ENCODE measurements around the gene ZNF219.
A peak's percentile ranks its signal among the peaks of the same experiment; 100 is the strongest.

ZNF219 gene

DNA sequence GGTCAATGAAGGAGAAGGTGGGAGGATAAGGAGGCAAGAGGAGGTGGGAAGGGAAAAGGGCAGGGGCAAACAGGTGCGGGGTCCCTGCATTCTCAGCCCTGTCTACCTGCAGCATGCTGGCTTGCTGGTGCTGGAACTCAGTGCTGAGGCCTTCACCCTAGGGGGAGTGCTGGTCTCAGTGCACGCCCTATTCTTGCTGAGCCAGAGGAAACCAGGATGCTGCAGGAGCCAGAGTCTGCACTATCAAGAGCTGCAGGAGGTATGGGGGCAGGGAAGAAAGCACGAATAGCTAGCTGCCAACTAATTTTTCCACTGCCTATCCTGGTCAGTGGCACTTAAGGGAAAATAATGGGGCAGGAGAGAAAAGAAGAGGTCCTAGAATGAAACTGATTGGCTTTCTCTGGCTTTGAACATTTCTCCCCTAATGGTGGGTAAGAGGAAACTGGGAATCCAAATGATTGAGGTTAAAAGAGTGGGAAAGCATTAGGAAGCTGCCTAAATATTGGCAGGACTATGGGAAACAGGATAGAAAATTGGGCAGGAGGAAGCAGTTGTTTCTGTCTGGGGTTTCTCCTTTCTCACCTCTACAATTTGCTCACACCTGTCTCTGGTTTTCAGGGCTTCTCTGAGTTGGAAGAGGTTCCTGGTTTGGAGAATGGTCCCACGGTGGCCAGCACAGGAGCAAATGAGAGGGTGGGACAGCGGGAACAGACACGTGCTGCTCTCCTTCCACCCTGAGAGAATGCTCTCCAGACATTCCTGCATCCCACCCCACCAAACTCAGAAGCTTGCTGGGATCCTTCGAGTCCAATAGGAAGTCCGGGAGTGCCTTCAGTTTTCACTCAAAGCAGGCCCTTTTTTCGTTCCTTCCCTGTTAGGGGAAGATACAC lies 4.3 kb upstream of the ZNF219 start:
- DNase-seq = peak in 1 of 56 donors; percentile 31

DNA sequence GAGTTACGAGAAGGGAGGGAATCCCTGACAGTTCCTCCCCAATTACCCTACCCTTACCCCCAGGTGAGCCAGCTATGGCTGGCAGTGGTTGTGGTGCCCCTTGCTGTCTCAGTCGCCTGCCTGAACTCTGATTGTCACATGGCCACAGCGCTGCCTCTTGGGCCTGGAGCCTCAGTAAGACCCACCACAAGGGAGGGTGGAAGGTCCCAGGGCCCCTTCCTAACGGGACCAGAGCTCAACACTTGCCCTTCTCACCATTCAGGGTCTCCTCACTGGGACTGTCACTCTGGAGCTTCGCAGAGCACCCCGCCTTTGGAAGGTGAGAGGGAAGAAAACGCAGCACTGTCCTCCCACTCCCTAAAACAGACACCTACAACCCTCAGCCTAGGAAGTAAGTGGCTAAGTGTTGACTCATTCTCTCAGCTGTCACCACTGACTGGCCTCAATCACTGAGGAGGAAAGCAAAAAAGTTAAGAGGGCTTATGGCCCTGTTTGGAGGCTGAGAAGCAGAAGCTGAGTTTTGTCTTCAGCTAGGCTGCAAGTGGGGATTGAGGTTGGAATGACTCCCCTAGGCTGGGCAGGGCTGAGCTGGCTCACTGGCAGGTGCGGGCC lies 3.5 kb upstream of the ZNF219 start:
- no peak for DNase-seq

DNA sequence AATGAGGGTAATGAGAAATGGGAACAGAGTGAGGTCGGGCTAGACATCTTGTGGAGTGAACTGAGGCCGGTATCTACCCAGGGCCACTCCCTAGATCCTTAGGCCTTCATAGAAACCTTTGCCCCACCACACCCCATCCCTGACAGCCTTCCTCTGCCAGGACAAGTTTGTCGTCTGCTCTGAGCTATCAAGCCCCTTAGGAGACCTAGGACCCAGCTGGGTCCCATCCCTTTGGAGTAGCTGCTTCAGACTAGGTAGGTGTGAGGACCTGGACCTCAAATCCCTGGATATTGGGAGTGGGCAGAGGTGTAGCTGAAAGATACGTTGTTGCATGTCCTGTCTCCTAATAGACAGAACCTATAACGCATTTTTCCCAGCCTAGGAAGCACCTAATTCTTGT lies 2.5 kb upstream of the ZNF219 start, which contains the start of gene TMEM253:
Gene TMEM253 (plus strand): TSS at position 136 of the 400 bp plus-strand sequence. CDS start 278 bp downstream, outside the sequence.
- no peak for DNase-seq

DNA sequence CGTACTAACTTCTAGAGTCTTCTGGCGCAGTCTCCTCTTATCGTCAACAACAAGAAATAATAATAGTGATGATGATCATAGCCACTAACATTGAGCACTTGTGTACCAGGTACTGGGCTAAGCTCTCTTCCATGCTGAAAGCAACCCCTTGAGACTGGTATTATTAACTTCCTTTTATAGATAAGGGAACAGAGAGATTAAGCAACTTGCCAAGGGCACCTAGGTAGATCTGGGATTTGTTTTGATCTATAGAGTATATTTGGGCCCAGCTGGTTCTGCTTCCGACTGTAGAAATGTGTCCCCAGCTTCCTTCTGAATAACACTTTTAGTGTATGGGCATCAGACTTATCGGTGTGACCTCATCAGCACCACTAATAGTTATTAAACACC lies 1.1 kb upstream of the ZNF219 start:
- DNase-seq = no peak

DNA sequence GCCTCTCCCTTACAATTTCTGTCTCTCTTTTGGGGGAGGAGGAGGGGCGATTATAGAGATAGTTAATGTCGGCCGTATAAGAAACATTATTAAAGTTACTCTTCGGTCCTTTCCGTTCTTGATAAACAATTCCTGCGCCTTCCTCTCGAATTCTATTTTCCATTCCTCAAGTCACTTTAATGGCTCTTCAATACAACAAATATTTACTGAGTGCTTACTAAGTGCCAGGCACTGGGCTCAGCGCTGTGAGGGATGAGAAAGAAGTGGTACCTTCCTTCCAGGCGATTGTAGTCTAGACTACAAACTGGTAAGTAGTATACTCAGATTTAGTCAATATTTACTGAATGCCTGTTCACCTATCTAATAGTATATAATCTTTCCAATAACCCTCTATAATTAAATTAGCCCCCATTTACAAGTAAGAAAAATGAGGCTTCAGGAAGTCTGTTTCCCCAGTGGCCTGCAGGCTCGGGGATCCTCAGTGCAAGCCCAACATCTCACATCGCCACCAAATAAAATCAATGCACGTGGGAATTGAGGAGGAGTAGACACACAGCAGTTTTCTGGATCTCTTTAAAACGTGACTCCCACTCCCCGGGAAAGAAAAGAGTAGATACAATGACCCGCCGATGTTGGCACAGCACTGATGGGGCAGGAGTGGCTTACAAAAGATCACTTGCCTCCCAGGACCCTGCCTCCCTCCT lies 589 bp upstream of the ZNF219 start:
- peak in 1 of 56 donors; percentile 5 for DNase-seq

DNA sequence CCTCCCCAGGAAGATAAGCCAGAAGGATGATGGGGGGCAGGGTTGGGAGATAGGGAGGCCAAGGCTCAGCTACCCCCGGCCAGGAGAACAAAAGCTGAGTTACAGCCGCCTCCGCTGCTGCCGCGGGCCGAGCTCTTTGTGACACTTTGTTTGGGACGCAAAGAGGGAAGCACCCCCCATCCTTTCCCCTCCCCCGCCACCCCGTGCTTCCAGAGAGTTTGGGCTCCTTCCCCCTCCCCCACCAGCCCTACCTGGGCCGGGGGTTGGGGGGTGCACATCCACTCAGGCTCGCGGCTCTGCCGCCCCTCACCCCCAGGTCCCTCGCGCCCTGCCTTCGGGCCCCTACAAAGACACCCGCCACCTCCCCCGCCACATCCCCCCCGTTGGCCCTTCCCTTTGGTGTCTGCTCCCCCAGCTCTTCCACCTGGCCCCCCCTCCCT lies 799 bp downstream of the ZNF219 start:
- DNase-seq = peak in 21 of 56 donors; percentile 8 to 70 (median 30)

DNA sequence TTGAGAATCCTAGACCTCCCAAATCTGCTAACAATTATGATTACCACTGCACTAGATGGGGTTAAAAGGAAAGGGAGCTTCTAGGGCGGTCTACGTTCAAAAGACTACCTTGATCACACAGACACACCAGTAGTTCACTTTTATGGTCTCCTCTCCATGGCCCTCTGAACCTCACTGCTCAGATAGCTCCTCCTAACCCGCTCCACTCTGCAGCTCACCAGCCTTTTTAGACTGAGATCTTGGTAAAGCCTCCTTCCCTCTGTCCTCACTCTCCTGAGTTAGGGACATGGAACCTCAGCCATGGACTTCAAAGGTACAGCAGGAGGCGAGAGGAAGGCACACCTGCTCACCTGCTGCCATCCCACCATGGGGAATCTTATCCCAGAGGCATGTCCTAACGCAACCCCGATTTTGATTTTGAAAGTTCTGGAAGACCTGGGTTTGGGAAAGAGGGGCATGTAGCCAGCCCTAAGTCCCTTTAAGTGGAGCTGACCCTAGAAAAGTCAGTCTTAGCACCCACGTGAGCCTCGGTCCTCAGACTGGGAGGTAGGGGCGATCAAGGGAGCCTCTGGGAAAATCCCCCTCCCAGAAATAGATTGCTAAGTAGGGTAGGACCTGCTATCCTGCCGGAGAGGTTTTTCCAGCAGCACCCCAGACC lies 1.3 kb downstream of the ZNF219 start:
- DNase-seq = peak in 1 of 56 donors; percentile 31

DNA sequence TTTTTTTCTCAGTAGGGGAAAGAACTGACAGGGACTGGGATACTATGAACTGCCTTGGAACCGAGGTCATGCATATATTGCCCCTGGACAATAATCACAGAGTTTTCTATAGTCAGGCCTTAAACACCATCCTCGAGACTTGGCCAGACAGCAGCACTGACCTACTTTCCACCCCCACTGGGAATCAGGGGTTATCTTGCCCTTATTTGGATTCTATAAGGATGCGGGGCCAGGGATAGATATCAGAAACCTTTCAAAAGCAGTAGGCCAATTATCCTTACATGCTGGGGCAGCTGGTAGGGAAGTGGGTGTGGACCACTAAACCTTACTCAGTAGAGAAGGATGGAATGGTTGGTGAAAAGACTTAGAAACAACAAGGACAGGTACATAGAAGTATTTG lies 2.0 kb downstream of the ZNF219 start:
- DNase-seq = no peak

DNA sequence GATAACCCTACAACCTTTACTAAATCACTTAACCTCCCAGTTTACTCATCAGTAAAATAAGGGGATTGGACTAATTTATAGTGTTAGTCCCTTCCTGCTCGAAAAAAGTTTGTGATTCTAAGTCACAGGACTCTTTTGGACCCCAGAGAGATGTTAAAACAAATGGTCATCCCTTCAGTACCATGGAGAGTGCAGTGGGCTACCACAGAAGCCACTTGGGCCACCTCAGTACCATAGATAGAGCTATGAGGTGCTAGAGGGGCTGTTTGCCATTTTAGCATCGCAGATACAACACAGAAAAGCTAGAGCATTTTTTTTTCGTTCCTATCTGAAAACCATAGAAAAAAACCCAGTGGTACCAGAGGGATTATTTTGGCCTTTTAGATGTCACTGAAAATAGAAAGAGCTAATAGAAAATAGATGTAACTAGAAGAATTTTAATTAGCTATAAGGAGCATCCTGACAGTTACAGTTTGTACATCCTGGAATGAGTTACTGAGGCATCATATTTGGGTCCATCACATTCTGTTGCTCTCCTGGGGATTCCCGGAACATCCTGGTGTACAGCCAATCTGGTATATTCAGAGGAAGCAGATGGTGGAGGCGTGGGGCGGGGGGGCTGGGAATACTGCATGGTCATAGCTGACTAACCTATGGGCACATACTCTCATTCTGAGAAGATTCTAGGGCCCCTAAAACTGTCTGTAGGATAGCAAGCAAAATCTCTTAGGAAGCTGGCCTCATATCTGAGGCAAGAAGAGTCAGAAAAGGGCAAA lies 2.8 kb downstream of the ZNF219 start:
- DNase-seq = peak in 1 of 56 donors; percentile 30

DNA sequence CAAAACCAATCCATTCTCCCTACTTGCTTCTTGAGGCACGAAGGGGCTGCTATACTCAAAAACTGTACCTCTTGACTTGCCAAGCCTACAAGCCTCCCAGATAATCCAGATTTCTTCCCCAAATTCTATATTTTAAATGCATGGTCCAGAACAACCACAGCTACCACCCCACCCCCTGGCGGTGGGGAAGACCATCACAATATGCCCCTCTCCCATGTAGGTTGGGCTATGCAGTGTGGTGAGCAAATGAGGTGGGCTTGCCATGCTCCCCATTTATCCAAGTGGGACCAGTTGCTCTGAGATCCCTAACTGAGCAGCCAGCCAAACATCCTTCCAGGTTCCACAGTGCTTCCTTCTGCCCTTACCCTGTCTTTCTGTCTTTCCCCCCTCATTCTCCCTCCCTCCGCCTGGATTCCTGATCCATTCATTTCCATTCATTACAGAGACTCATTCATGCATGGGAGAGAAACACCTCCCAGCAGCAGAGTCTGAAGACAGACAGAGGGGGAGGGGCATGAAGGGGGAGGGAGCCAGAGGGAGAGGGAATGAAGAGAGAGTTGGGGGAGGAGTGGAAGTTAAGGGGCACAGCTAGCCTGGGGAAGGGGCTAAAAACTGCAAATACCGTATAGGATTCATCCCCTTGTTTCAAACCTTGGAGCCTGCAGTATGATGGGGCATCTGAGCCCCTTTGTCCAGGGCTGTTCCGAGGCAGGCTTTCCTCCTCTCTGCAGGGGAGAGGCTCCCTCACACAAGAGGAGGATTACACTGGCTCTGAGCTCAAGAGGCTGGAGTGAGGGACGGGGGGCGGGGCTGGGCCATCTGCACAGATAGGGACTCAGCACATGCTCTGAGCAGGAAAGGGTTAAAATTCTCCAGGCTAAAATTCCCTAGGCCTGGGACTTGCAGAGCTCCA lies 4.4 kb downstream of the ZNF219 start:
- DNase-seq = peak in 20 of 56 donors; percentile 7 to 58 (median 30)

DNA sequence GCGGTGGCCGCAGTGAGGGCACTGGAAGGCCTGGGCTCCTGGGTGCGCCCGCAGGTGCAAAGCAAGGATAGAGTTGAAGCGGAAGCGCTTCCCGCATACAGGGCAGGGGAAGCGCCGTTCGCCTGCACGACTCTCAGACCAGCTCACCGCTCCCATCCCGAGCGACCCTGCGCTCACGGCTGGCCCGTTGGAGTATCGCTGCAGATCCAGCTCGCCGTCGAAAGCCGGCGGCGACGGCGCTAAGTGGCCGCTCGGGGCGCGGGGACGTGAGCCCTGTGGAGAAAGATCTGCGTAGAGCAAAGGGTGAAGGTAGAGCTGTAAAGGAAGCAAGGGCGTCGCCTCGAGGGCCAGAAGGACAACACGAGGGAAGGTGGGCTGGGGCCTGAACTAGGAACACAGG lies 5.4 kb downstream of the ZNF219 start:
- no peak for DNase-seq

DNA sequence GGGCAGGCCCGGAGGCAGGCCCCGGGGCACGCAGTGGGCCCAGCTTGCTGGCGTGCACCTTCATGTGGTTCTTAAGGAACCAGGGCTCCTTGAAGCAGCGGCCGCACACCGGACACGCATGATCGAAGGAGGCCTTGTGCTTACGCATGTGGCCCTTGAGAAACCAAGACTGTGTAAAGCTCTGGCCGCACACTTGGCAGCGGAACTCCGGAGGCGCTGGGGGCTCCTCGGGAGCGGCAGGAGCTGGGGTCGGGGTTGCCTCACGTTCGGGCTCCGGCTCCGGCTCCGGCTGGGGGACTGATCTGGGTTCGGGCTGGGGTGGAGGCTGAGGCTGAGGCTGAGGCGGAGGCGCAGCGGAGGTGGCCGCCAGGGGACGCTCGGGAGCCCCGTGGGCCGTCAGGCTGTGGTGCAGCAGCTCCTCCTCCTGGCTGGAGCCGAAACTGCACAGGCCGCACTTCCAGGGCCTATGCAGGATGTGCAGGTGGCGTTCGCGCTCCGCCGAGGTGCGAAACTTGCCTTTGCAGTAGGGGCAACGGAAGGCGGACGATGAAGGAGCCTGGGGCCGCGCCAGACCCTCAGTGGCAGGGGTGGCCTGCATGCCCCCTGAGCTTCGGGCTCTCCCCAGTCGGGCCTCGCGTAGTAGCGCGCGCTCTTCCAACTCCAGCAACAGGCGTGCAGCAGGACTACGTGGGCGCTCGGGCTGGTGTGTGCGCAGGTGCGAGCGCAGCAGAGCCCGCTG lies 6.0 kb downstream of the ZNF219 start:
- DNase-seq = peak in 49 of 56 donors; percentile 21 to 84 (median 63)

DNA sequence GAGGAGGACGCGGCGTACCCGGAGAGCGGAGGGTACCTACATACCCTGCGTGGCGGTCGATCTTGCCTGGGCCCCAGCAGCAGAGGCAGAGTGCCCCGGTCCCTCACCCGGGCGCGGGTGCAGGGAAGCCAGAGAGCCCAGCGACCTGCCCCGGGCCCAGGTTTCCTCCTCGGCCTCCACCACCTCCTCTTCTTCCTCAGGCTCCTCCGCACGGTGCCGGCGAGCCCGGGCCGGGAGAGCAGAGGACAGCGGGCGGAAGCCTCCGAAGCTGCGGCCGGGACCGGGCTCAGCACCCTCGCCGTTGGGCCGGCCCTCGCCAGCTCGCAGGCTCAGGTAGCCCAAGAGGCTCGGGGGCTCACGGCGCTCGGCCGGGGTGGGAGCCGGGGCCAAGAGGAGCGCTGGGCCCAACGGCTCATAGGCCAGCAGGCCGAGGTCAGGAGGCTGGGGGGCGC lies 6.6 kb downstream of the ZNF219 start:
- no peak for DNase-seq

DNA sequence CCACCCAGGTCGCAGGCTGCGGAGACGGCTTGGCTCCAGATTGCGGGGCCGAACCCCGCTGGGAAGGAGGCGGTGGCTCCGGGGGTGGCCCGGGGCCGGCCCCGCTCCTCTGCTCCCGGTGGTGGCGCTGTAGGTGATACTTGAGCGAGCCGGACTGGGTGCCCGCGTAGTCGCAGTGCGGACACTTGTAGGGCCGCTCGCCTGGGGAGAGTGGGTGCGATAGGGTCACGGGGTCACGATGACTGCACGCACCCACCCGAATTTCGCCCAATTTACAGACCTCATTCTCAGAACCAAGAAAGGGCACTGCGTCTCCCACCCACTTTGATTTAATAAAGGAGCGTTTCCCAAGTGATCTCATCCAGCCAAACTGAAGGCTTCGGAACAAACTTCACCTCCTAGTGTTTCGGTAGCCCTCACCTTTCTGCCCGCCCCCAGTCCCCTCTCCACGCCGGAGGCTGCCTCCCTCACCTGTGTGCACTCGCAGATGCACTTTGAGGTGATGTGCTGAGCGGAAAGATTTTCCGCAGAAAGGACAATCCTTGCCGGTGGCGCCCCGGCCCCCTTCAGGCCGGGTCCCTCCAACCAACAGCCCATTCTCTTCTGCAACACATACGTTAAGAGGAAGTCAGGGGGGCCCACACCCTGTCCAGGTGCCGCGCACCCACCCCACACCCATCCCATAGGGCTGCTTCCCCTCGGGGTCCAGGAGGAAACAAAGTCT lies 7.4 kb downstream of the ZNF219 start:
- DNase-seq = no peak

DNA sequence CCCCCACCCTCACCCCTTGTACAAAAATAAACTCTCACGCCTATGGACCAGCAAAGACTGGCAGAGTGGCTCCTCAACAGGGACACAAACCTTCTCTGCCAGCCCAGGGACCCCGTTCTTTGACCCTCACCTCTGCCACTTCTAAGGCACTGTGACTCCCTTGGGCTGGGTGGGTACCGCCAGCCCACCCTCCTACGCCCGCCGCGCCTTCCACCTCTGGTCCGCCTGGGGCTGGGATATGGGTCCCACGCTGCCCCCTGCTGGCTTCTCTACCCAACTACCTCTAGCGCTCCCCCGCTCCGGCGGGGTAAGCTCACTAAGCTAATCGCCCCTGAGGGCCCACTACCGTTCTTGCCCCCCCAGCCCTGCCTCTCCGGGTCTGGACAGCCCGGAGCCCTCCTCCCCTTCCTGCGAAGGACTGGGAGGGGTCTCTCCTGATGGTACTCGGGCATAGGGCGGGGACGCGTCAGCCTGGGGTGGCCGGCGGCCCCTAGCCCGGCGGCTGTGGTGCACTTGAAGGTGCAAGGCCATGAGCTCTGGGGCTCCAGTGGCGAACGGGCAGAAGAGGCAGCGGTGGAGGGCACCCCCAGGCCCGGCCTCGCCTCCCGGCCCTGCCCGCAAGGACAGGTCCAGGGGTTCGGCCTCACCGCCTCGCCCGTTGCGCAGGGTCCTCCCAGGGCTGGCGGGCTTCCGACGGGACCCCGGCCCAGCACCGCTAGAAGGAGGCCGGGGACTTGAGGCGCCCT lies 8.1 kb downstream of the ZNF219 start:
- DNase-seq = peak in 7 of 56 donors; percentile 7 to 32 (median 11)

DNA sequence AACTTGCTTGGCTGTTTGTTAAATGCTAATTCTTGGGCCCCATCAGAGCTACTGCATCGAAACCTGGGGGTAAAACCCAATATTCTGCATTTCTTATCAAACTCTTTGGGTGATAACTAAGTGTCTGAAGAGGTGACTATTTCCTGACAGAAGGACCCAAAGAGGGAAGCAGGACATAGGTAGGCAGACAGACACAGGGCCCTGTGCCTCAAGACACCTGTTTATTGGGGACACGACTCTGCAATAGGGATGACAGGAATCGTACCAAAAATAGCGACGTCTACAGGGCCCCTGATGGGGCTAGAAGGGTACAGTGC lies 8.6 kb downstream of the ZNF219 start:
- no peak for DNase-seq

DNA sequence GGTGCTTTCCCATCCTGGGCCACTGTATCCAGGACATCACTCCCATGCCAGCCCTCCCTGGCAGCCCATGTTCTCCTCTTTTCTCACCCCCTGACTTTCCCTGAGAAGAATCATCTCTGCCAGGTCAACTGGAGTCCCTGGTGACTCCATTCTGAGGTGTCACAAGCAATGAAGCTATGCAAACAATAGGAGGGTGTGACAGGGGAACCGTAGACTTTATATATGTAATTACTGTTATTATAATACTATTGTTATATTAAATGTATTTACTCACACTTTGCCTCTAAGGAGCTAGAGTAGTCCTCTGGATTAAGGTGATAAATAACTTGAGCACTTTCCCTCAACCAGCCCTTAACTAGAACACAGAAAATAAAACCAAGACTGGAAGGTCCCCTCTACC lies 9.2 kb downstream of the ZNF219 start:
- no peak for DNase-seq
